ENCODE results near the gene ORM1. TPM values are rescaled to one million over a fixed set of nuclear protein-coding genes. Genes with fewer than 3 reads are reported as not detected.

ORM1 gene
- total RNA-seq, 1 donor = not detected

DNA sequence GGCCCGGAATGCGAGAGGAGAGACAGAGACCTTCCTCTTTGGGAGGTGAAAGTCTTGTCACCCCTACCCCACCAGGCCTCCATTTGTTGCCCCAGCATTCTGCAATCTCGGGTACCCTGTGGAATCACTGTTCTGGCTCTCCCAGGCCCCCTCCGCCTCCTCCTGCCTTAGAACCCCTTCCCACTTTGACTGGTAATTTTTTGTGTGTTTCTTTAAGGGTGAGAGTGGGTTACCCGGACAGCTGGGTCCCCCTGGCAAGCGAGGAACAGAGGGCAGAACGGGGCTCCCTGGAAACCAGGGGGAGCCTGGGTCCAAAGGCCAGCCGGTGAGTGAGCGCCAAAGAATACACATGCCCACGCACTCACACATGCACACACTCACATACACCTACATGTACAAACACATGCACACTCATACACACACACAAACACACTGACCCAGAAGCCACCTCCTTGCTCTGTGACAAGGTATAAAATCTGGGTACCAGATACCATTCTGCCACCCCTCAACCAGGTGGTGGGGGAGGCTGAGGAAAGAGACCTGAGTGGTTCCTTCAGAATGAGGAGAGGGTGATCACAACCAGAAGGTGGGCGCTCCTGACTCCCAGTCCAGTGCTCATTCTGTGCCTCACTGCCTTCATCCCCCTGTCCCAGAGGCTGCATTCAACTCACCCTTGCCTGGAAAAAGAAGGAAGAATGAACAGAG, 30.9 kb upstream of the ORM1 start:
- DNase-seq (ENCODE audit: low read depth) = no peak
- no peak overlapping the region for H3K4me3 ChIP-seq (ENCODE audit: low read depth, low read length)
- TF ChIP-seq, protein P1, sequence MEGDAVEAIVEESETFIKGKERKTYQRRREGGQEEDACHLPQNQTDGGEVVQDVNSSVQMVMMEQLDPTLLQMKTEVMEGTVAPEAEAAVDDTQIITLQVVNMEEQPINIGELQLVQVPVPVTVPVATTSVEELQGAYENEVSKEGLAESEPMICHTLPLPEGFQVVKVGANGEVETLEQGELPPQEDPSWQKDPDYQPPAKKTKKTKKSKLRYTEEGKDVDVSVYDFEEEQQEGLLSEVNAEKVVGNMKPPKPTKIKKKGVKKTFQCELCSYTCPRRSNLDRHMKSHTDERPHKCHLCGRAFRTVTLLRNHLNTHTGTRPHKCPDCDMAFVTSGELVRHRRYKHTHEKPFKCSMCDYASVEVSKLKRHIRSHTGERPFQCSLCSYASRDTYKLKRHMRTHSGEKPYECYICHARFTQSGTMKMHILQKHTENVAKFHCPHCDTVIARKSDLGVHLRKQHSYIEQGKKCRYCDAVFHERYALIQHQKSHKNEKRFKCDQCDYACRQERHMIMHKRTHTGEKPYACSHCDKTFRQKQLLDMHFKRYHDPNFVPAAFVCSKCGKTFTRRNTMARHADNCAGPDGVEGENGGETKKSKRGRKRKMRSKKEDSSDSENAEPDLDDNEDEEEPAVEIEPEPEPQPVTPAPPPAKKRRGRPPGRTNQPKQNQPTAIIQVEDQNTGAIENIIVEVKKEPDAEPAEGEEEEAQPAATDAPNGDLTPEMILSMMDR (IDR thresholded peaks at IDR 0.05; ENCODE audit: insufficient read depth, low read length) = no peak

- TF ChIP-seq, protein P1 (IDR thresholded peaks at IDR 0.05; ENCODE audit: insufficient read depth, low read length) = no peak
- H3K4me3 ChIP-seq (ENCODE audit: low read depth, low read length) = no peak overlapping the region
- no peak for DNase-seq (ENCODE audit: low read depth)
Observed at GRCh38 chr9:114294664-114295063, 28.2 kb upstream of the ORM1 start.

GRCh38 chr9:114296338-114296737, 26.6 kb upstream of the ORM1 start:
- TF ChIP-seq, protein P1 (IDR thresholded peaks at IDR 0.05; ENCODE audit: insufficient read depth, low read length) = no peak
- DNase-seq (ENCODE audit: low read depth) = no peak
- no peak overlapping the region for H3K4me3 ChIP-seq (ENCODE audit: low read depth, low read length)

DNA sequence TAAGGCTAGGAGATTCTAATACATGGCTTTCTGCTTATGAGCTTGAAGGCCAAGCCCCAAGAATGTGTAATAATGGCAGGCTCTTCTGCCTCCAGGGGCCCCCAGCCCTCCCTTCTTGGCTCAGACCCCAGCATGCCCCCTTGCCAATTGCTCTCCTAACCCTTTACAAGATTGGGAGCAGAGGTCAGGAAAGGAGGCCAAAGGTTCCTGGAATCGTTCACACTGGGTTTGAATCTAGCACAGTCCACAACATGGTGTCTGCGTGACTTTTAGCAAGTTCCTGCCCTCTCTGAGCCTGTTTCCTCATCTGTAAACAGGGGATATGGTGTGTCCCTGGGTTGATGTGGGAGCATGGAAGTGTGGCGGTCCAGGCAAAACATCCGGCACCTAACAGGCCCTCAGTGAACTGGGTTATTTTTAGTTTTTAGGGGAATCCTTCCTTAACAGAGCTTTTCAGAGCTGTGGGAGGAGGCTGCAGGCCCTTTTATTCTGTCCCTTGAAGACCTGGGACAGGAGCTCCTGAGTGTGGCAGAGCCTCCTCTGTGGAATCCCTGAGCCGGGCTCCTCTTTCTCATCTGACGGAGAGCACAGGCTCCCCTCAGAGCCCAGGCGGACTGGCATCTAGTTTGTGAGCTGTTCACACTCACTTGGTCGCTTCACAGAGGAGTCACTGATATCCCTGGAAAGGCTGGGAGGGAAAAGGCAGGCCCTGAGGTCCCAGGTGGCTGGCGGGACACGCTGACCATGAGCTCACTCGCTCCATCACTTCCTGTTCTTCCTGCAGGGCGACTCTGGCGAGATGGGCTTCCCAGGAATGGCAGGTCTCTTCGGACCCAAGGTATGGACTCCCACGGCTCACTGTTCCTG, 23.4 kb upstream of the ORM1 start:
- TF ChIP-seq, protein P1 (IDR thresholded peaks at IDR 0.05; ENCODE audit: insufficient read depth, low read length) = no peak
- DNase-seq (ENCODE audit: low read depth) = no peak

GRCh38 chr9:114300153-114300845, 22.6 kb upstream of the ORM1 start:
- no peak for DNase-seq (ENCODE audit: low read depth)
- TF ChIP-seq, protein P1 (IDR thresholded peaks at IDR 0.05; ENCODE audit: insufficient read depth, low read length) = no peak
- H3K4me3 ChIP-seq (ENCODE audit: low read depth, low read length) = no peak overlapping the region

More for the DNA sequence above, 23.4 kb upstream of the ORM1 start:
- H3K4me3 ChIP-seq (ENCODE audit: low read depth, low read length) = no peak overlapping the region

GRCh38 chr9:114300846-114301797, 21.8 kb upstream of the ORM1 start:
- DNase-seq (ENCODE audit: low read depth) = no peak
- TF ChIP-seq, protein P1 (IDR thresholded peaks at IDR 0.05; ENCODE audit: insufficient read depth, low read length) = no peak
- H3K4me3 ChIP-seq (ENCODE audit: low read depth, low read length) = no peak overlapping the region

All from fibroblast of the aortic adventitia (primary cell).